K562 (cell line): ENCODE data around the gene LRRC71.

ENCODE experiments used
- KDM2B ChIP-seq: fragments of 250-450 bp; sonication (Bioruptor Pico); IDR thresholded peaks from 2 replicates; pipeline ENCODE4 v1.8.0; 2021; ENCODE audit warnings: mild to moderate bottlenecking, moderate library complexity
- MBD2 ChIP-seq: sonication (generic); IDR thresholded peaks from 2 replicates; pipeline ENCODE4 v1.6.1; 2016; ENCODE audit warnings: low read depth, borderline replicate concordance
- POLR2AphosphoS5 ChIP-seq: IDR thresholded peaks from 2 replicates; pipeline ENCODE4 v1.6.1; 2011; ENCODE audit warnings: mild to moderate bottlenecking, low read depth, low read length, moderate library complexity; ENCODE audit not compliant: control insufficient read depth, insufficient read depth
- RFX5 ChIP-seq: IDR thresholded peaks from 2 replicates; pipeline ENCODE4 v1.6.1; 2011; ENCODE audit warnings: low read depth, mild to moderate bottlenecking, improper control_type of control experiment, low read length
- SETDB1 ChIP-seq: IDR thresholded peaks from one replicate; pipeline ENCODE4 v1.6.1; 2012; ENCODE audit warnings: low read length, control low read depth, inconsistent platforms
- SP1 ChIP-seq: sonication (generic); formaldehyde crosslinking; IDR thresholded peaks from 2 replicates; pipeline ENCODE4 v1.8.1; 2022; ENCODE audit warnings: mild to moderate bottlenecking, missing genetic modification reagents
- TAF1 ChIP-seq: IDR thresholded peaks from 2 replicates; pipeline ENCODE4 v1.6.1; 2011; ENCODE audit warnings: mild to moderate bottlenecking, low read length, moderate library complexity; ENCODE audit not compliant: insufficient read depth, control insufficient read depth, severe bottlenecking; ENCODE audit errors: extremely low read depth
- YY1 ChIP-seq, 3 experiments: IDR thresholded peaks; 2 replicates each; pipeline ENCODE4 v1.6.1; 2011; ENCODE audit warnings: low read length in 2 of 3, mild to moderate bottlenecking in 2 of 3, moderate library complexity in 2 of 3, borderline replicate concordance in 1 of 3, control low read depth in 1 of 3, low read depth in 1 of 3; ENCODE audit not compliant: insufficient read depth in 3 of 3, insufficient replicate concordance in 2 of 3, control insufficient read depth in 1 of 3, insufficient read length in 1 of 3; ENCODE audit errors: extremely low read depth in 1 of 3
- ZBTB12 ChIP-seq: fragments of 250-450 bp; sonication (Bioruptor Pico); IDR thresholded peaks from 2 replicates; pipeline ENCODE4 v1.4.0; 2020
- ZNF23 ChIP-seq: fragments of 250-450 bp; sonication (Bioruptor Pico); IDR thresholded peaks from 2 replicates; pipeline ENCODE4 v1.4.0; 2020; ENCODE audit warnings: mild to moderate bottlenecking
- ZNF431 ChIP-seq: sonication (generic); formaldehyde crosslinking; IDR thresholded peaks from 2 replicates; pipeline ENCODE4 v1.8.0; 2022; ENCODE audit warnings: mild to moderate bottlenecking, missing genetic modification reagents
- ZNF707 ChIP-seq: fragments of 250-450 bp; sonication (Bioruptor Pico); conservative IDR thresholded peaks from 2 replicates; pipeline ENCODE4 v1.8.0; 2022; ENCODE audit warnings: inconsistent platforms, mild to moderate bottlenecking, moderate library complexity
- TF ChIP-seq, protein P1 (sequence below): sonication (generic); formaldehyde crosslinking; IDR thresholded peaks from 2 replicates; pipeline ENCODE4 v1.8.0; 2022; ENCODE audit warnings: mild to moderate bottlenecking, low read depth, missing genetic modification reagents

GRCh38 chr1:156873659-156874058, 46.8 kb upstream of the LRRC71 start:
- TF ChIP-seq ZBTB12 (CRISPR knock-in tag) (no peak), YY1 (IDR thresholded peaks at IDR 0.05; ENCODE audit: borderline replicate concordance in 1 of 3, control insufficient read depth in 1 of 3, extremely low read depth in 1 of 3, insufficient read depth in 3 of 3, insufficient read length in 1 of 3, insufficient replicate concordance in 2 of 3, low read depth in 1 of 3, low read length in 2 of 3) (no peak), TAF1 (no peak), SP1 (CRISPR knock-in tag) (no peak), ZNF707 (CRISPR knock-in tag) (no peak), ZNF431 (CRISPR knock-in tag) (no peak), ZNF23 (no peak), POLR2AphosphoS5 (no peak), KDM2B (CRISPR knock-in tag) (no peak), MBD2 (no peak), SETDB1 (no peak), RFX5 (no peak)
- TF ChIP-seq, protein P1, sequence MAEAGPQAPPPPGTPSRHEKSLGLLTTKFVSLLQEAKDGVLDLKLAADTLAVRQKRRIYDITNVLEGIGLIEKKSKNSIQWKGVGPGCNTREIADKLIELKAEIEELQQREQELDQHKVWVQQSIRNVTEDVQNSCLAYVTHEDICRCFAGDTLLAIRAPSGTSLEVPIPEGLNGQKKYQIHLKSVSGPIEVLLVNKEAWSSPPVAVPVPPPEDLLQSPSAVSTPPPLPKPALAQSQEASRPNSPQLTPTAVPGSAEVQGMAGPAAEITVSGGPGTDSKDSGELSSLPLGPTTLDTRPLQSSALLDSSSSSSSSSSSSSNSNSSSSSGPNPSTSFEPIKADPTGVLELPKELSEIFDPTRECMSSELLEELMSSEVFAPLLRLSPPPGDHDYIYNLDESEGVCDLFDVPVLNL (CRISPR knock-in tag), result no peak
